Neural crest cell (in vitro differentiated cells): Measurements from ENCODE around the gene TNKS1BP1. TPM values are rescaled to one million over a fixed set of nuclear protein-coding genes. Genes with fewer than 3 reads are reported as not detected.
A peak's percentile ranks its signal among the peaks of the same experiment; 100 is the strongest.

ENCODE experiments used
- DNase-seq: peaks from one replicate; pipeline ENCODE4 v3.0.0; 2021; ENCODE audit warnings: low read depth, mixed read lengths, low spot score
- H3K27ac Mint-ChIP-seq: one replicate; pipeline ENCODE4 v1.8.0; 2021; ENCODE audit warnings: mild to moderate bottlenecking, mixed read lengths; ENCODE audit not compliant: unreplicated experiment
- H3K27me3 Mint-ChIP-seq: 2 replicates; pipeline ENCODE4 v1.8.0; 2021; ENCODE audit warnings: low read depth, mild to moderate bottlenecking, mixed read lengths
- H3K36me3 Mint-ChIP-seq: 2 replicates; pipeline ENCODE4 v1.8.0; 2021; ENCODE audit warnings: low read depth, mild to moderate bottlenecking, mixed read lengths
- H3K4me1 Mint-ChIP-seq: 2 replicates; pipeline ENCODE4 v1.8.0; 2021; ENCODE audit warnings: mixed read lengths
- H3K4me3 Mint-ChIP-seq: one replicate; pipeline ENCODE4 v1.8.0; 2021; ENCODE audit warnings: mild to moderate bottlenecking, mixed read lengths
- H3K9me3 Mint-ChIP-seq: 2 replicates; pipeline ENCODE4 v1.8.0; 2021; ENCODE audit warnings: mixed read lengths
- total RNA-seq: library from RNA; stranded (reverse); gene quantifications from 2 replicates; pipeline ENCODE4 v1.2.1, GENCODE V29; 2021
- TF ChIP-seq, protein P1 (sequence below): fragments of 200-600 bp; sonication (generic); conservative IDR thresholded peaks from 2 replicates; pipeline ENCODE4 v1.5.0; 2021; ENCODE audit warnings: antibody characterized with exemption, mild to moderate bottlenecking

Gene TNKS1BP1
- total RNA-seq, 1 donor from 2014 or later, result 114 TPM

- TF ChIP-seq, protein P1, sequence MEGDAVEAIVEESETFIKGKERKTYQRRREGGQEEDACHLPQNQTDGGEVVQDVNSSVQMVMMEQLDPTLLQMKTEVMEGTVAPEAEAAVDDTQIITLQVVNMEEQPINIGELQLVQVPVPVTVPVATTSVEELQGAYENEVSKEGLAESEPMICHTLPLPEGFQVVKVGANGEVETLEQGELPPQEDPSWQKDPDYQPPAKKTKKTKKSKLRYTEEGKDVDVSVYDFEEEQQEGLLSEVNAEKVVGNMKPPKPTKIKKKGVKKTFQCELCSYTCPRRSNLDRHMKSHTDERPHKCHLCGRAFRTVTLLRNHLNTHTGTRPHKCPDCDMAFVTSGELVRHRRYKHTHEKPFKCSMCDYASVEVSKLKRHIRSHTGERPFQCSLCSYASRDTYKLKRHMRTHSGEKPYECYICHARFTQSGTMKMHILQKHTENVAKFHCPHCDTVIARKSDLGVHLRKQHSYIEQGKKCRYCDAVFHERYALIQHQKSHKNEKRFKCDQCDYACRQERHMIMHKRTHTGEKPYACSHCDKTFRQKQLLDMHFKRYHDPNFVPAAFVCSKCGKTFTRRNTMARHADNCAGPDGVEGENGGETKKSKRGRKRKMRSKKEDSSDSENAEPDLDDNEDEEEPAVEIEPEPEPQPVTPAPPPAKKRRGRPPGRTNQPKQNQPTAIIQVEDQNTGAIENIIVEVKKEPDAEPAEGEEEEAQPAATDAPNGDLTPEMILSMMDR, result no peak
- Mint-ChIP-seq H3K4me1 (peaks cover 49% of the 10 kb centered on the region), H3K27me3 (no peaks in the 10 kb centered on the region), H3K9me3 (no peaks in the 10 kb centered on the region), H3K36me3 (peaks cover 9% of the 10 kb centered on the region), H3K4me3 (peak within 1 kb of the TSS; percentile 94), H3K27ac (peak within 1 kb of the TSS; percentile 97)
- DNase-seq, result peak; percentile 66
Measured at GRCh38 chr11:57335343-57336110, 10.8 kb upstream of the TNKS1BP1 start, which contains the start of gene SSRP1. TSS of gene SSRP1 (minus strand) at chr11:57335892. CDS start at chr11:57335121, 771 bp downstream.

GRCh38 chr11:57335023-57335342 is 10.2 kb upstream of the TNKS1BP1 start:
- H3K4me3 Mint-ChIP-seq, result peak overlapping the region; percentile 94
- no peak for DNase-seq
- H3K4me1 Mint-ChIP-seq, result peaks cover 43% of the 10 kb centered on the region
- no peaks in the 10 kb centered on the region for H3K27me3 Mint-ChIP-seq
- H3K36me3 Mint-ChIP-seq, result peaks cover 12% of the 10 kb centered on the region
- H3K27ac Mint-ChIP-seq, result peak overlapping the region; percentile 94
- TF ChIP-seq, protein P1, result no peak
- no peaks in the 10 kb centered on the region for H3K9me3 Mint-ChIP-seq

GRCh38 chr11:57332694-57333440 is 8.1 kb upstream of the TNKS1BP1 start:
- no peak for DNase-seq
- H3K4me1 Mint-ChIP-seq, result peaks cover 31% of the 10 kb centered on the region
- TF ChIP-seq, protein P1, result no peak
- peaks cover 24% of the 10 kb centered on the region for H3K36me3 Mint-ChIP-seq
- H3K4me3 Mint-ChIP-seq, result peak overlapping the region; percentile 94
- no peaks in the 10 kb centered on the region for H3K9me3 Mint-ChIP-seq
- H3K27ac Mint-ChIP-seq, result no peak overlapping the region
- no peaks in the 10 kb centered on the region for H3K27me3 Mint-ChIP-seq

GRCh38 chr11:57331720-57332119 is 7.0 kb upstream of the TNKS1BP1 start:
- Mint-ChIP-seq H3K27me3 (no peaks in the 10 kb centered on the region), H3K27ac (no peak overlapping the region), H3K36me3 (peaks cover 34% of the 10 kb centered on the region), H3K9me3 (no peaks in the 10 kb centered on the region), H3K4me1 (peaks cover 38% of the 10 kb centered on the region), H3K4me3 (peak overlapping the region; percentile 61)
- TF ChIP-seq, protein P1, result no peak
- no peak for DNase-seq

GRCh38 chr11:57330029-57330428 is 5.3 kb upstream of the TNKS1BP1 start:
- peak overlapping the region; percentile 64 for H3K4me3 Mint-ChIP-seq
- no peak overlapping the region for H3K27ac Mint-ChIP-seq
- TF ChIP-seq, protein P1, result no peak
- no peak for DNase-seq
- H3K4me1 Mint-ChIP-seq, result peaks cover 44% of the 10 kb centered on the region
- H3K9me3 Mint-ChIP-seq, result no peaks in the 10 kb centered on the region
- peaks cover 38% of the 10 kb centered on the region for H3K36me3 Mint-ChIP-seq
- H3K27me3 Mint-ChIP-seq, result no peaks in the 10 kb centered on the region
